ENCODE data around the gene PDE4B.
A peak's percentile ranks its signal among the peaks of the same experiment; 100 is the strongest.

GRCh38 chr1:66333466-66334199, 540.9 kb downstream of the PDE4B start:
- TF ChIP-seq CTCF (IDR thresholded peaks at IDR 0.05) (no peak), POLR2A (IDR thresholded peaks at IDR 0.05) (peak in 1 of 3 donors; percentile 21)

Measured in body of pancreas (tissue), 4 donors.